Epithelial cell of proximal tubule (primary cell): Measurements from ENCODE around the gene ATG2B. TPM values are rescaled to one million over a fixed set of nuclear protein-coding genes. Genes with fewer than 3 reads are reported as not detected.

Experiments used
- DNase-seq: peaks from one replicate; pipeline ENCODE4 v3.0.0-alpha.2; 2011; ENCODE audit warnings: low read depth
- H3K4me3 ChIP-seq: 2 replicates; pipeline ENCODE4 v1.5.1; 2011; ENCODE audit warnings: low read depth, mild to moderate bottlenecking, low read length
- total RNA-seq: library from RNA; depleted of rRNA; stranded (reverse); fragments of >200 nt; gene quantifications from 2 replicates; pipeline ENCODE4 v1.2.3, GENCODE V29; 2015
- TF ChIP-seq, protein P1 (sequence below): conservative IDR thresholded peaks from 2 replicates; pipeline ENCODE4 v1.5.1; 2012; ENCODE audit warnings: low read depth, mild to moderate bottlenecking, low read length

The ATG2B gene
- total RNA-seq, 1 donor from 2014 or later = 8.6 TPM

DNA sequence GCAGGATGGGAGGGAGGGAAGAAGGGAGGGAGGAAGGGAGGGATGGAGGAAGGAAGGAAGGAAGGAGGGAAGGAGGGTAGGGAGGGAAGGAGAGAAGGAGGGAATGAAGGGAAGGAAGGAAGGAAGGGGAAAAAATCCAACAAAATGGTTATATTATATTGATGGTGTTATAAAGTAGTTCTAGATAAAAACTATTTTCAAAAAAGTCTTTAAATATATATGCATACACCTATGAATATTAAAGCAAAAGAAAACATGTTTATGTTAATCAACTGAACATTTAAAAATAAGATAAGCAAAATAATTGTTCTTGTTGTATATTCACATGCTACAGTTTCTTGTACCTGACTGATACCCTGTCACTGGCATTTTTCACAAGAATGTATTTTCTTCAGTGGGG lies 105.2 kb downstream of the ATG2B start:
- no peak overlapping the region for H3K4me3 ChIP-seq
- TF ChIP-seq, protein P1, sequence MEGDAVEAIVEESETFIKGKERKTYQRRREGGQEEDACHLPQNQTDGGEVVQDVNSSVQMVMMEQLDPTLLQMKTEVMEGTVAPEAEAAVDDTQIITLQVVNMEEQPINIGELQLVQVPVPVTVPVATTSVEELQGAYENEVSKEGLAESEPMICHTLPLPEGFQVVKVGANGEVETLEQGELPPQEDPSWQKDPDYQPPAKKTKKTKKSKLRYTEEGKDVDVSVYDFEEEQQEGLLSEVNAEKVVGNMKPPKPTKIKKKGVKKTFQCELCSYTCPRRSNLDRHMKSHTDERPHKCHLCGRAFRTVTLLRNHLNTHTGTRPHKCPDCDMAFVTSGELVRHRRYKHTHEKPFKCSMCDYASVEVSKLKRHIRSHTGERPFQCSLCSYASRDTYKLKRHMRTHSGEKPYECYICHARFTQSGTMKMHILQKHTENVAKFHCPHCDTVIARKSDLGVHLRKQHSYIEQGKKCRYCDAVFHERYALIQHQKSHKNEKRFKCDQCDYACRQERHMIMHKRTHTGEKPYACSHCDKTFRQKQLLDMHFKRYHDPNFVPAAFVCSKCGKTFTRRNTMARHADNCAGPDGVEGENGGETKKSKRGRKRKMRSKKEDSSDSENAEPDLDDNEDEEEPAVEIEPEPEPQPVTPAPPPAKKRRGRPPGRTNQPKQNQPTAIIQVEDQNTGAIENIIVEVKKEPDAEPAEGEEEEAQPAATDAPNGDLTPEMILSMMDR = no peak
- no peak for DNase-seq

DNA sequence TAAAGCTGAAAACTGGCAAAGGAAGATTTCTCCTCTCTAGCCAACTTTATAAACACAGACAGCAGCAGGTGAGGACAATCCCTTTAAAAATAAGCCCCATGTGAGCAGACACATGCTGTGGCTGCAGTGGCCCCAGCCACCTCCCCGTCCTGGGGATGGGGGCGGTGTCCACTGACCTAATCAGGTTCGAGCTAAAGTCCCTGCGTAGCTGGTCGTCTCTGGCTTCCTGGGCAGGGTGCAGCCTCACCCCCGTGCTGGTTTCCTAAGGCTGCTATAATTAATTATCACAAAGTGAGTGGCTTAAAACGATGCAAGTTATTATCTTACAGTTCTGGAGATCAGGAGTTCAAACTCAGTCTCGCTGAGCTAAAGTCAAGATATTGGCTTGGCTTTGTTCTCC lies 106.1 kb downstream of the ATG2B start:
- TF ChIP-seq, protein P1 = no peak
- DNase-seq = no peak
- no peak overlapping the region for H3K4me3 ChIP-seq

DNA sequence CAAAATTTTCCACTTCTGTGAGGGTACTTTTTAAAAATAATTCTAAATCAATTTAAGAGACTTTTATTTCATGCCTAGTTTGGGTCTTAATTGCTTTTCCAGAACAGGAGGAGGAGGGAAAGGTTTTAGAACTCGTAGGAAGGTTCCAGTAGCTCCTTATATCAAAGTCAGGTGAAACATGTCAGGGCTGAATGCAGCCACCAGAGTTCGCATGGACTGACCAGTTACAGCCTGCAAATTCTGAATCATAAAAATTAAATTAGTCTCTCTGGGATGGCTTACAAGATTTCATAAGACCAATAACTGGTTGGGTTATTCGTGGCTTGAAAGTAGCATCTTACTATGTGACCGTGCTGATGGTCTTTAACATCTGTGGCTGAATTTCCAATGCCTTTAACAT lies 106.7 kb downstream of the ATG2B start:
- TF ChIP-seq, protein P1 = no peak
- H3K4me3 ChIP-seq = no peak overlapping the region
- no peak for DNase-seq

DNA sequence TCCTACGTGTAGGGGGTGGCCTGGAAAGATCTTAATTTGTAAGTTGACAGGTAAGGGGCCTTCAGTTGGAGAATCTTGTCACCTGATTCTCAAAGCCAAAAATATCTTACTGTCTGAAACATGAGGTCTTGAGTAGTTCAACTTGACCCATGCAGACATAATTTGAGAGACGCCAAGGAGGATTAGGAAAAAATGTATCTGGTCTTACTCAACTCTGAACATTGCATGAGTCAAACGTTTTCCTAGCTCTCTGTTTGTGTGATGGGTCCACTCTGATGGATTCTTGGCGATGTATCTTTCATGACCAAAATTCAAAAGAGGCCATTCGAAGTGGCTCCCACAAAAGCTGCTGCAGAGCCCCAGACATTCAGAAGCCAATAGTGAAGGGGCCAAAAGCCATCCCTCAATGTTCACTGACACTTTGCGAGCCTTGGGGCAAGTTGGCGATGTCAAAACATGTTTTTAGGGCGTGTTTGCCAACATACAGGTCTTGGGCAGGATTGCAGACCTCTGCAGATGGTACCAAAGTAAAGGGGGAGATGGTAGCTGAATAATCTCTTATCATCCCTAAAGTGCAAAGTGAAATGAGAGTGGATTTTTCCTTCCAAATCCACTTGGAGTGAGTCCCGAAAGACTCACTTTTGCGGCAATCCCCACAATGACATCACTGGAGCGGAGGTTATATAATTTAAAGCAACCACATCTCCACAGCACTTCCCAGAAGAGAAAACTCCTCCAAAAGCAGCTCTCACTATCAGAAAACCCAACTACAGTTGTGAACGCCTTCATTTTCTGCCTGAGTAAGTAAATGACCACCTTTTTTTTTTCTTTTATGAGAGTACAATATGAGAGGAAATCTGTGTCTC lies 107.4 kb downstream of the ATG2B start, which contains the start of gene BDKRB1:
TSS of gene BDKRB1 (plus strand) at position 710 of the 866 bp plus-strand sequence. CDS start 7,473 bp downstream, outside the sequence.
- TF ChIP-seq, protein P1 = no peak
- no peak within 1 kb of the TSS for H3K4me3 ChIP-seq
- no peak for DNase-seq

DNA sequence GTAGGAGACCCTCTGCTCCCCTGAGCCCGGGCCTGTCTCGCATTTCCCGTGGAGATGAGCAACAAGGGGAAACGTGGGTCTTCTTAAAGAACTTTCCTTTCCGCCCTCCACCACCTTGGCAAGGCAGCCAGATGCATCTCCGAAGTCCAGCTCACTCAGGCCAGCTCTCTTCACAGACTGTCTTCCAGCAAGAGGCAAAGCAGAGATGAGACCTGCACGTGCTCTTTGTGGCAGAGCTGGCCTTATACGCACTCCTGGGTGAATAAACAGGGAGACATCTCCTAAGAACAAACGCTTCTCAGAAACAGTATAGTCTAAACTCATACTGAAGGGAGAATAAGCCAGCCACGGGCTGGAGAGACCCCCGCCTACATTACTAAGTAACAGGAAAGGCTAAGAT lies 108.5 kb downstream of the ATG2B start:
- TF ChIP-seq, protein P1 = no peak
- H3K4me3 ChIP-seq = no peak overlapping the region
- DNase-seq = no peak

DNA sequence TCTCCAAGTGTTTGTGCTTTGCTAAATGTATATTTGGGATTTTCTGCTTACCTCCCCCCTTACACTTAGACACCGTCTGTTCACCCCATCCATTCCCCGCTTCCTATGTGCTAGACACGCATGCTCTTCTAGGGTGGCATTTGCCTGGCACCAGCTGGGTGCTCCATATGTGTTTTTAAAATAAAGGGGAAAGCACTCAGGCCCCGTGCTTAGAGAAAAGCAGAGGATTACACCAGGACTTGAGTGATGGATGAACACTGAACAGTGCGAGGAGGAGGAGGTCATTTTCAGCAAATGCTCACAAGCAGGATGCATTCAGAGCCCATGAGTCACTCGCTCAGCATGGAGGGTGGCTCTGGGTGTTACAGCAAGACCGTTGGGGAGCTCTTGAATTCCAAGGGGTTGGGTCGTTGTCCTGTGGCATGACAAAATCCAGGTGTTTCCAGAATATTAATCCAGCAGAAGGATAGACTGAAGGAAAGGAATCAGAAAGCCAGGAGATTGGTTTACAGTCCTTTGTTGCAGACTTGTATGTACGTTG lies 110.1 kb downstream of the ATG2B start:
- no peak for DNase-seq
- TF ChIP-seq, protein P1 = no peak
- no peak overlapping the region for H3K4me3 ChIP-seq
